Fibroblast of skin of right quadriceps (primary cell): Measurements from ENCODE around the gene CCDC187.

Experiments used
- DNase-seq: peaks from one replicate; pipeline ENCODE4 v3.0.0-alpha.2; 2013

Gene CCDC187

DNA sequence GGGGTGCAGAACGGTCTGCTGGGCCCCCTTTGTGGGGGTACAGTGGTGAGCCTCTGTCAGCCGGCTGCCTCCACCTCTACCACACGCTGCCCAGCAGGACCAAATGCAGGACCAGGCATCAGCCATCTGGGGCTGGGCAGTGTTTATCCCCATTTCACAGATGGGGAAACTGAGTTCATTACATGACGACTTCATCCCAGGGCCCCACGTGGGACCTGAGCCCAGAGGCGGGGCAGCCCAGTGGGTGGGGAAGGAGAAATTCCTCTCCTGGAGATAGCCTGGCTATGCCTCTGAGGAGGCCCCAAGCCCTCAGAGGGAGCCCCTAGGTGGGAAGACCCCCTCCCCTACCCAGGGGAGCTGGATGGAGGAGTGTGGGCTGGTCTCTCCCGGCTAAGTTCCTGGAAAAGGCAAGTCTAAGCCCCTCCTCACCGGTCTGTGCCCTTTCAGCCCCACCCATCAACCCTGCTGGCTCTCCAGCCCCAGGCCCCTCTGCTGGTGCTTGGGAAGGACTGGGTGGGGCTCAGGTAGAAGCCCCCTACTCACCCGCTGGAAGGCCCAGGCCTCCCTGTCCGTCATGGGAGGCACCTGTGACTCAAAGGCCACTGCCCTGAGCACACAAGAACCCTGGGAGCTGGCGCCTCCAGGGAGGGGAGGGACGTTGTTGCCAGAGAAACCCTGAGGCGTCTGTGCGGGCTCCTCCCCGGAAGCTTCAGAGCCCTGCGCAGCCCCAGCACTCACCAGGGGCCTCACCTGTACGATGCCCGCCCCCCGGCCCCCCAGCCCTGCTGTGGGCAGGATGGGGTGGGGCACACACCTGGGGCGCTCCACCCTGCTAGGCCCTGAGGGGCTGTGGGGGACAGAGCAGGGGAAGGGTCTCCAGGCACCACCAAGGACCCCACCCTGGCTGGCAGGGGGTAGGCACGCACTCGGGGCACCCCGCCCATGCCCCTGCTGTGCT lies 7.4 kb upstream of the CCDC187 start:
- no peak for DNase-seq

DNA sequence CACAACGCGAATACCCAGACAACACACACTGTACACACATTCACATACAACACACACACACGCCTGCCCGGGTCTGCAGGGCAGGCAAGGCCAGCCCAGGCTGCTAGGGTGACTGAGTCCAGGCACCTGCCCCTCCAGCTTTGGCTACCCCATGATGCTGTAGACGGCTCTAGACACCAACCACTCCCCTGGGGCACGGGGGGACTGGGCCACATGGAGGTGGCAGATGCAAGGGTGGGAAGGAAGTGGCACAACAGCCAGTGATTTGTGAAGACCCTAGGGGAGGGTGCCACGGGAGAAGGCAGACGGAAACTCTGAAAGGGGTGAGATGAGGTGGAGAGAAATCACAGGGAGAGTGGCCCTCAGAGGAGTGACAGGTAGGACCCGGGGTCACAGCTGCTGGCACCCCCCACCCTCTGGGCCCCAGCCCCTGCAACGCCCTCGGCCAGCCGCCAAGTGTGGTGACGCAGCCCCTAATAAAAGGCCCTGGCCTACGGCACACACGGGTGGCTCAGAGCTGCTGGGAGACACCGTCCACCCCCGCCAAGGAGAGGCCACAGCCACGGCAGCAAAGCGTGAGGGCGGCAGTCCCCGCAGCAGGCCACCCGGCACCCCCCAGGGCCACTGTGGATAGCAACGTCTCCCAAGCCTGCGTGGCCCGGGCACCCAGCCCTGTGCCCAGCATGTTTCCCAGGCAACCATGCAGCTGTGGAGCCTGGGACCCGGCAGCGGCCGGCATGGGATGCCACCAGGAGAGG lies 6.6 kb upstream of the CCDC187 start:
- DNase-seq = no peak

DNA sequence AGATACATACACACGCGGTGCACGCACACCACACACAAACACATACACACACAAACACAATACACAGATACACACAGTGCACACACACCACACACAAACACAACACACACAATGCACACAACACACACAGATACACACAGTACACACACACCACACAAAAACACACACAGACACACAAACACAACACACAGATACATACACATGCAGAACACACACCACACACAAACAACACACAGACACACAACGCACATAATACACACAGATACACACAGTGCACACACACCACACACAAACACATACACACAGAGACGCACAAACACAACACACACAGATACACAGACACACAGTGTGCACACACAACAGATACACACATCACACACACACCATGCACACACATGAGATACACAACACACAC lies 5.9 kb upstream of the CCDC187 start:
- DNase-seq = no peak

DNA sequence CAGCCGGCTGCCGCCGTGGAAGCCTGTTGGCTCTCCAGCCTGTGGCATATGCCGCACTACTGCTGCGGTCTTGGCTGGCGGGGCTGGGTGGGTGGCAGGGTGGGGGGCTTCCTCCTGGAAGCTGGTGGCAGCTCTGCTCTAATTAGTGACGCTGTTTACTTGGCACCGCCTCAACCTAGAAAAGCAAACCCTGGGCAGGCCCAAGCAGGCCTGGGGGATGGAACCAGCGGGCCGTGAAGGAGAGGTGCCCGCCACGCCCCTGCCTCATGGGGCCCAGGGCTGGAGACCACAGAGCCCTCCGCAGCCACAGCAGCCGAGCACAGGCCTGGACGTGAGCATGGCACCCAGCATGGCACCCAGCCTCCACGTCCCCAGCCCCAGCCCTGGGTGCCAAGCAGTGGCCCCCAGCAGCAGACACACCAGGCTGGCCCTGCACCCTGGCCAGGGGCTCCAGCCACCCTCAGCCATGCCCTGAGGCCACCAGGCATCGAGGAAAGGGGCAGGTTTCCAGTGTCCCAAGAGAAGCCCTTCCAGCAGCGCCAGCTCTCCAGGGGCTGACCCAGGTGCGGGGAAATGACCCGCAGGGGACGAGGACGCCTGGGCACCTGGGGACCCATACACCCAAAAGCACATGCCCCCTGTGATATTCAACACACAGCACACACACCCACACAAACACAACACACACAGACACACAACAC lies 5.4 kb upstream of the CCDC187 start:
- DNase-seq = no peak

DNA sequence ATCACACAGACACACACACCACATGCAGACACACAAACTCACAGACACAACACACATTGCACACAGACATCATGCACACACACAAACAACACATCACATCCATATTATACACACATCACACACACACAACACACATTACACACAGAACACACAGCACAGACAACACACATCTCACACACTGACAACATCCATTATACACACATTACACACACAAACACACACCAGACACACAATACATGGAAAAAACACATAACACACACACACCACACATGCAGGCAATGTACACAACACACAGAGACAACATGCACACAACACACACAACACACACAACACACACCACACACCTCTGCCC lies 4.8 kb upstream of the CCDC187 start:
- DNase-seq = no peak

DNA sequence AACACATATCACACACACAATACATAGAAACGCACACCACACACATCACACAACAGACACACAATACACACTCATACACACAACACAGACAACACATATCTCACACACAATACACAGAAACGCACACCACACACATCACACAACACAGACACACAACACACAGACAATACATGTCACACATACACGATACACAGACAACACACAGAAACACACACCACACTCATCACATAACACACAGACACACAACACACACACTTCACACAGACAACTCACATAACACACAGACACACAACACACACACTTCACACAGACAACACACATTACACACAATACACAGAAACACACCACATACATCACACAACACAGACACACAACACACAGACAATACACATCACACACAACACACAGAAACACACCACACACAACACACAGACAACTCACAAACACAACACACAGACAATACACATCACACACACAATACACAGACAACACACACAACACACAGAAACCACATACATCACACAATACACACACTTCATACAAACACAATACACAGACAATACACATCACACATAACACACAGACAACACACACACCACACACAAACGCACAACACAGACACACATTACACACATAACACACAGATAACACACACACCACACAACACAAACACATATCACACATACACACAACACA lies 4.3 kb upstream of the CCDC187 start:
- DNase-seq = no peak

DNA sequence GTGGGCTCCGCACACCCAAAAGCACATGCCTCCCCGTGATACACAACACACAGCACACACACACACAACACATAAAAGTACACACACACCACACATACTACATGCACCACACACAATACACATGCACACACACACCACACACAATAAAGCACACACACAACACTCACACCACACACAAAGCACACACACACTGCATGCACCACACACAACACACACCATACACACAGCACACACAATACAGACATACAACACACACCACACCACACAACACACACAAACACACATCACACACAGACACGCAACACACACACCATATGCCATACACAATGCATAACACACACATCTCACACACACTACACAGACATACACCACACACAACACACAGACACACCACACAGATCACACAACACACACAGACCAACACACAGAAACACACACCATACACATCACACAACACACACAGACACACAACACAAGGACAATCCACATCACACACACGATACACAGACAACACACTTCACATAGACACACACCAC lies 3.4 kb upstream of the CCDC187 start:
- DNase-seq = no peak

DNA sequence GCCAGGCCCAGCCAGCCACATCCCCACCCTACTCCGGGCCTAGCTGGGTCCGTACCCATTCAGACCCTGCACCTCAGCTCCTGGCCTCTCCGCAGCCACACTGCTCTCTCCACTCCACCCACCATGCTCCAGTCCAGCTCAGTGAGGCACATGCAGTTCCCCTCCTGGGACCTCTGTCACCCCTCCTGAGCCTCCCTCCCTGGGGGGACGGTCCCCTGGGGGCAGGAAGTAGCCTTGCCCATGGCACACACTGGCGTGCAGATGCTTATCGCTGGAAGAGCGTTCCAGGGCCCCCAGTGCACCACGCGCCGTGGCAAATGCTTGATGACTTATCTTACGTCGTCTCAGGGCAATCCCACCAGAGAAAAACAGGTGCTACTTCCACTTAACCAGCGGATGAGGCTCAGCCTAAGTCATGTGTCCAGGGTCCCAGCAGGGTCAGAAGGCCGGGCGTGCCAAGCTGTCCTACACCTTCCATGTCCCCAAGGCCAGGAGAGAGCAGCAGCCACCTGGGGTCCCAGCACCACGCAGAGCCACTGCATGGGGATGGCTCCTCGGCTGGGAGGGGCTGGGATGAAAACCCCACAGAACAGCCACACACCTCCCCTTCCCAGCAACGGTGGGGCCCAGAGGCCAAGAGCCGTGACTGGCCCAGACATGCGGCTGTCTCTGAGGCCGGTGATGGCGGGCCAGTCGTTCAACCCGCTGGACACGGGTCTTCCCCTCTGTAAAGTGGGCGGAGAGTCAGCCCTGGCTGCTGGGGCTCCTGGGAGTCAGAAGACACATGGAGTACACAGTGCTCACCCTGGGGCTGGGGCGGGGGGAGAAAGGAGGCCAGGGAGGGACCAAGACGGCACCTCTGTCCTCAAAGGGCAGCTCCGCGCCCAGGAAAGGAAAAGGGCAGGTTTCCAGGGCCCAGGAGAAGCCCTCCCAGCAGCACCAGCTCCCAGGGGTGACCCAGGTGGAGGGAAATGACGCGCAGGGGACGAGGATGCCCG lies 2.6 kb upstream of the CCDC187 start:
- no peak for DNase-seq

DNA sequence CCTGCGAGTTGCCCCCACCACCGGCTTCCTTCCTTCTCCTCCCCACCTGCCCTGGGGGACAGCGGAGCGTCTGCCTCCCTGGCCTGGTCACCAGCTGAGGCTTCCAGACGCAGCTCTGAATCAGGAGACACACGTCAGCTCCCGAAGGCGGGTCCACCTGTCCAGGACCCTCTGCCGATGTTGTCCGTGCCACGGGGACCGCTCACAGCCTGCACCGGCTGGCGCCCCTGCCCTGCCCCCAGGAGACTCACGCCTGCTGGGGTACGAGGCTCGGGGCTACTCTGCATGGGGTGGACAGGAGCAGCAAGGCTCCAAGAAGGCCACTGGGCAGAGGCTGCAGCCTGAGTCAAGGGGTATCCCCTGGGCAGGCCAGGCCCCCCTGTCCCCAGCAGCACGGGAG lies 1.9 kb upstream of the CCDC187 start:
- DNase-seq = no peak

DNA sequence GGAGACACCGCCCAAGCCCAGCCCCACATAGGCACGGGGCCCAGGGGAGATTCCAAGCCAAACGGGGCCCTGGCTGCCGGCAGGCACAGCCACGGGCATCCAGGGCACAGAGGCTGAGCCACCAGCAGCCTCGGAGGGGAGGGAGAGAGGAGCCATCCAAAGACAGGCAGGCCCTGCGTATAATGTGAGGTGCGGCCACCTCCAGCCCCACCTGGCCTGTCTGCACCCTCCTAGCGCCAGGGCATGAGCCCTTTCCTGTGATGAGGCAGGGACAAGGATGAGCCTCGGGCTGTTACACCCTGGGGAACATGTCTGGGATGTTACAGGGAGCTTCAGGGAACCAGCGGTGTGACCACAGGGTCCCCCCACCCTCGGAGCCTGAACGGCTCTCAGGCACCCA lies 1.1 kb upstream of the CCDC187 start:
- DNase-seq = no peak

DNA sequence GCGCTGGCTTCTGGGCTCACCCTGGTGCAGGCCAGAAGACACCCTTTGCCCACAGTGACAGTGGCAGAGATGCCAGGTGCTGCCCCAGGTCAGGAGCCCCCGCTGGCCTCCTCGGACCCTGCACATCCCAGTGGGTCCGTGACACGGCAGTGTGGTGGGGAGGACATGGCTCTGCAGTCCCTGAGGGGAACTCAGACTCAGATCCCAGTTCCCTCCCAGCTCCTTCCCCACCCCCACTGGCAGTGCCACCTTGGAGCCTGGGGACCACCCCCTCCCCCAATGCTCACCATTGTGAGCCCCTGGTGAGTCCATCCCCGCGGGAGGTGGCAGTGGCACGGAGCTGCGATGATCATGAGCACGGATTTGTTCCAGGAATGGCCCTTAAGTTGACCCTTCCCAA lies 562 bp upstream of the CCDC187 start:
- no peak for DNase-seq

DNA sequence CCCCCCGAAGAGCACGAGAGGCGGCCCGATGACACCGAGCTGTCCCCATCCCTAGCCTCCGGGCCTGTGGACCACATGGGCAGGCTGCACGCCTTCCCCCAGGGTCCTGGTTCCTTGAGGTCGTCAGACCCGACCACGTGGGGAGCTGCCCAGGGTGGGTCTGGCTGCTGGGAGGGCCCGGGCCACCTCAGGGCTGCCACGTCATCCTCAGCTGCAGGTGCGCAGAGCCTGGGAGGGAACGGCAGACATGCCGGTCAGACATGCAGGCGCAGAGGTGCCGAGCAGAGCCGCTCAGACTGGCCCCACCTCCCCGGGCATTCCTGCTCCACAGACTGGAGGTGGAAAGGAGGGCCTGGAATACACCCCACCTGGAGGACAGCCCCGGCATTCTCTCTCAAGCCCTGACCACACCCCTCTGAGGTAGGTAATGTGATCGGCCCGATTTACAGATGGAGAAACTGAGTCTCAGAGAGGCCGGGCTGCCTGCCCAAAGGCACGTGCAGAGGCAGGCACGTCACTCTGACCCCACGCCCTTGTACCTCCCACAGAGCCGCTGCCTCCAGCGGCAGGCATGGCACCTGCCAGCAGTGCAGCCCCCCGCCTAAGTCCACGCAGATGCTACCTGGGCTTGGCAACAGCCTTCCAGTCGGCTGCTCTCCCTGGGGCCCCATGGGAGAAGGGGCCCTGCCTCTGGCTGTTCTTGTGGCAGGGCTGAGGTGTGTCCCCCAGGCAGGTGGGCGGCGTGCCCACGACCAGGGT lies 649 bp downstream of the CCDC187 start:
- DNase-seq = no peak

DNA sequence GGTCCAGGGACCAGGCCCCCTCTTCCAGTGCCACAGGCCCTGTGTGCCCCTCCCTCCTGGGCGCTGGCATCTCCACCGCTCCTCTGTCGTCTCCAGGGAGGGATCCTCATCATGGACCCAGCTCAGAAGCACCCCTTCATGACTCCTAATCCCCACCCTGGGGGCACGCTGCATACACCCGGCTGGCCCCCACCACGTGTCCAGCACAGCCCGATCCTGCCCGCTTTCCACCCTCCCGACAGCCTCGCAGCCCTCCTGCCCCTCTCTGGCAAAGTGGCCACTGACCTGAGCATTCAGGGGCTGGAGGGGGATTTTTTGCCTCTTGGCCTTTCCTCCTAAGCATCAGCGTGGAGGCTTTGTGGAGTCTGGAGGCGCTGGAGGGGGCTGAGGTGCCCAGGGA lies 1.4 kb downstream of the CCDC187 start:
- no peak for DNase-seq

DNA sequence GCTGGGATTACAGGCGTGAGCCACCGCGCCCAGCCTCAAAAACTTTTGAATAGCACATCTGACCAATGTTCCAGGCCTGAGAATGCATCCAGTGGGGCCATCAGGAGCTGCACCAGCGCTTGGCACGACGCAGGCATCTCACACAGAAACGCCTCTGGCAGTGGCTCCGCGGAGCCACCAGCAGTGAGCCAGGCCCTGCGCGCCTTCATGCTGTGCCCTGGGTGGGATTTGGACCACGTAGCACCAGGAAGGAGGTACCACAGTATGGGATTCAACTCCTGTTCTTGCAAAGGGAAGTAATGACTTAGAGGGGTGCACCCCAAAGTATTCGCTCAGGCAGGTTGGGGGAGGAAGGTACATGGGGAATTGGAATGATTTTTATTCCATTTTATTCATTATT lies 3.0 kb downstream of the CCDC187 start:
- no peak for DNase-seq

DNA sequence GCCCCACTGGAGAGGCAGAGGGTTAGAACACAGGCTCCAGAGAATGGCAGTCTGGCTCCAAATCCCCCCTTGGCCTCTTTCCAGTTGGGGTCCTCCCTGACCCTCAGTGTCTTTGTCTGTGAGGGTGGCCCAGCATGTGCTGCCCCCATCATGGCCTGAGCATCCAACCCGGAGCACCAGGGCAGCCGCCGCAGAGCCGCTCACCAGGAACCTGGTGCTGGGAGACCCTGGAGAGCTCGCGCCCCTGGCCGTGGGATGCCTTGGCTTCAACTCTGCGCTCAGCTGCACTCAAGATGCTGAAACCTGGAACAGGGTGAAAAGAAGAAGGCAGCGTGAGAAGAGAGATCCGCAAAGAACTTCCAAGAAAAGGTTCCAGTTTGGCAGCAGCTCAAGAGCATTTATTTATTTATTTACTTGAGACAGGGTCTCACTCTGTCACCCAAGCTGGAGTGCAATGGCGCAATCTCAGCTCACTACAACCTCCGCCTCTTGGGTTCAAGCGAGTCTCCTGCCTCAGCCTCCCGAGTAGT lies 3.8 kb downstream of the CCDC187 start:
- no peak for DNase-seq

DNA sequence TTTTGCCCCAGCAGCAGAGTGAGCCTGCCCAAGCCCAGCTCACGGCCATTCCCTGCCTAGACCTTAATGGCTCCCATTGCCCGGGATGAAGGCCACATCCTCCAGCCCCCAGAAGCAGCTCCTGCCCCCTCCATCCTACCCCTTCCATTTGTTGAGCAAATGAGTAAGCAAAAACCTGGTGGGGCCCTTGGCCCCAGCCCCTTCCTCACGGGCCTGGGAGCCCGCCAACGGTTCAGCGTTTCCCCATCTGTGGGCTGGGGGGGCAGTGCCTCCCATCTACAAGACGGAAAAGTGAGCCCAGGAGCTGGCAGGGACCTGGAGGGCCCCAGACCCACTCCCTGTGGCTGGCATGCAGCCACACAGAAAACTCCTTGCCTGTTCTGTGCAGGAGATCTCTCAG lies 4.4 kb downstream of the CCDC187 start:
- no peak for DNase-seq

DNA sequence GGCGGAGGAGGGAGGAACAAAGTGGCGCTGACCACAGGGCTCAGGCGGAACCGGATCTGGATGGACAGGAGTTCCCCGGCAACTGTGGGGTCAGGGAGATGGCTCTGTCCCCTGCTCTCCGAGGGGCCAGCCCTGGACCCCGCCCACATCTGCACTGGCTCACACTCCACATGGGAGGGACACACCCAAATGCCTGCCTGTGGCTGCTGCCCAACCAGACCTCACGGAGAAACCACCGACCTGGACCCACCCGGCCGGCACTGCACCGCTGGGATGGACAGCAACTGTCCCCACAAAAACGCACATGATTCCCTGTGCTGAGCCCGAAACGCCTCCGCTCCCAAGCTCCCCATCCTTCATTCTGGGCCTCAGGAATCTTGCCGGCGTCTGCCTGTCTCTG lies 4.8 kb downstream of the CCDC187 start:
- no peak for DNase-seq

DNA sequence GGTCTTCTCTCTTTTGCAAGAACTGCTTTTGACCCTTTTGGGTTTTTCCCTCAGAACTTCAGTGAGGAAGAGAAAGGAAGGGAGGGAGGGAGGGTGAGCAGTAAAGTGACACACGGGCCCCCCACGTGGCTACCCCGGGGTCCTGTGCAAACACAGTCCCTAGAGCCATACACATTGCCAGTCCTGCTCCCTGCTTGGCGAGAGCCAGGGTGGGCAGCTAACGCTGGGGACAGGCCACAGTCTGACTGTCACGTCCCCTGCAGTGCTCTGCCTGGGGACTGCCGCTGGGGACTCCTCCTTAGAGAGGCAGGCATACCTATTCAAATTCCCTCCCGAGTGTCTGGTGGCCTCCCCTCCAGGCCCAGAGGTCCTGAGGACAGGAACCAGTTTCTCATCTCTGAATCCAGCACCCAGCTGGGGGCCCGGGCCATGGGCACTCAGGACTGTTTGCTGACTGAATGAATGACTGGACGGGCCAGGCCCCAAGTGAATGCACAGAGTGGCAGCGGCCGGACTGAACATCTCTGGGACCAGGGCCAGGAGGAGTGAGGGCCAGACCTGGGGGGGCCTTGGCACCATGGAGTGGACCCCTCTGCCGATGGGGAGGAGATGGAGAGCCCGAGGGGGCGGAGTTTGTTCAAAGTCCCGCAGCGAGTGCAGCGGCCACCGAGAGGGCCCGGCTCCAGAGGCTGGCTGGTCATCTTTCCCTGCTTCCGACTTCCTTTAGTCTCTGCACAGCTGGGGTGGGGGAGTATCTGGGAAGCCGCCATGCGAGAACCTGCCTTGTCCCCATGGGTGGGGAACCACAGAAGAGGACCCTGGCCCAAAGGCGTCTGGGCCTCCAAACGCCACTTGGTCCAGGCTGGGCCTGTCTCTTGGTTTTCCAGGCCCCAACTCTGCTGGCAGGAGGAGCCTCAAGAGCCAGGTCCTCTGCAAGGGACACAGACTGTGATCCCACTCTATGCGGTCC lies 5.8 kb downstream of the CCDC187 start:
- no peak for DNase-seq

DNA sequence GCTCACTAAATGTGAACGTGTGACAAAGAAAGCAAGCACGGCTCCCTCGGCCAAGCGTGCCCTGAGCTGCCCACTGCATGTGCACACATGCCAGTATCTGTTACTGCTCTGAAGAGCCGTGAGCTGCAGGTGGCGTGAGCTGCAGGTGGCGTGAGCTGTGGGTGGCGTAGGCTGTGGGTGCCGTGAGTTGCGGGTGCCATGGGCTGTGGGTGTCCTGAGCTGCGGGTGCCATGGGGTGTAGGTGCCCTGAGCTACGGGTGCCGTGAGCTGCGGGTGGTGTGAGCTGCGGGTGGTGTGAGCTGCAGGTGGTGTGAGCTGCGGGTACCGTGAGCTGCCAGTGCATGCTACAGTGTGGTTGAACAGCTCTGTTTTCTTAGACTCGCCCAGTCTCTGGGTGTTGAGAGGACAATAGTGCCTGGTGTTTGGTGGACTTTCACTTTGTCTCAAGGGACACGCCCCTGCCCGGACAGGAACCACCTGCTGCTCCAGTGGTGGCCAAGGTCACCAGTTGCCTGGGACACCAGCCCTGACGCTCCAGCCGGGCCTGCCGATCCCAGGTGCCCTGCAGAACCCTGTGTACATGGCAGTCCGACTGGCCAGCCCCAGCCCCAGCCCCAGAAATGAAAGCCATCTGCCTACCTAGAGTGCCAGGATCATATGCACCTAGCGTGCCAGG lies 6.7 kb downstream of the CCDC187 start:
- DNase-seq = no peak
